ENCODE results near the gene SUN2. TPM values are rescaled to one million over a fixed set of nuclear protein-coding genes. Genes with fewer than 3 reads are reported as not detected.

SUN2 gene
- total and polyA plus RNA-seq, 8 donors: 58.1 to 174 (median 72.4) TPM

- no peak for ATAC-seq
- TF ChIP-seq CTCF (IDR thresholded peaks at IDR 0.05): no peak
These were observed 6.8 kb upstream of the SUN2 start for GRCh38 chr22:38762551-38762983.

GRCh38 chr22:38761202-38762162 is 5.7 kb upstream of the SUN2 start:
- ATAC-seq (no peak), DNase-seq (no peak)
- Histone ChIP-seq H3K9me3 (no peaks in the 10 kb centered on the region), H3K4me1 (peaks cover 0 to 13% of the 10 kb centered on the region in 2 donors), H3K27me3 (peaks cover 0 to 12% of the 10 kb centered on the region in 2 donors), H3K27ac (no peak overlapping the region), H3K36me3 (no peaks in the 10 kb centered on the region), H3K4me3 (no peak overlapping the region)
- TF ChIP-seq CTCF (IDR thresholded peaks at IDR 0.05): no peak
- intact Hi-C loops (cut with DNase I): no loop called here

More at GRCh38 chr22:38762551-38762983, 6.8 kb upstream of the SUN2 start:
- intact Hi-C loops (cut with DNase I): no loop called here
- peaks cover 0 to 12% of the 10 kb centered on the region in 2 donors for H3K27me3 ChIP-seq
- peaks cover 0 to 2% of the 10 kb centered on the region in 2 donors for H3K4me1 ChIP-seq
- no peak overlapping the region for H3K4me3 ChIP-seq
- no peaks in the 10 kb centered on the region for H3K9me3 ChIP-seq
- H3K27ac ChIP-seq: no peak overlapping the region
- no peak for DNase-seq
- no peaks in the 10 kb centered on the region for H3K36me3 ChIP-seq

GRCh38 chr22:38760477-38761201 is 4.8 kb upstream of the SUN2 start:
- no peak for TF ChIP-seq CTCF (IDR thresholded peaks at IDR 0.05)
- intact Hi-C loops (cut with DNase I): no loop called here
- ATAC-seq (no peak), DNase-seq (no peak)
- peaks cover 0 to 5% of the 10 kb centered on the region in 2 donors for H3K27me3 ChIP-seq
- H3K36me3 ChIP-seq: no peaks in the 10 kb centered on the region
- no peak overlapping the region for H3K4me3 ChIP-seq
- no peak overlapping the region for H3K27ac ChIP-seq
- H3K9me3 ChIP-seq: no peaks in the 10 kb centered on the region
- H3K4me1 ChIP-seq: peaks cover 0 to 18% of the 10 kb centered on the region in 2 donors

- Histone ChIP-seq H3K27me3 (no peaks in the 10 kb centered on the region), H3K36me3 (no peaks in the 10 kb centered on the region), H3K4me3 (no peak overlapping the region), H3K9me3 (no peaks in the 10 kb centered on the region), H3K27ac (no peak overlapping the region), H3K4me1 (peaks cover 9 to 29% of the 10 kb centered on the region in 2 donors)
- TF ChIP-seq CTCF (IDR thresholded peaks at IDR 0.05): no peak
- DNase-seq: no peak
- intact Hi-C loops (cut with DNase I): no loop called here
- no peak for ATAC-seq
These were observed 3.2 kb upstream of the SUN2 start for GRCh38 chr22:38759005-38759404.
